A549 treated with RU486 at 1 μM for 4 hours (cell line): ENCODE data around the gene TTYH2. TPM values are rescaled to one million over a fixed set of nuclear protein-coding genes. Genes with fewer than 3 reads are reported as not detected.

Source experiments
- total RNA-seq: library from RNA; stranded (reverse); fragments of 200-300 nt; extraction: Qiagen RNA extraction; gene quantifications from 5 replicates; pipeline ENCODE4 v1.2.3, GENCODE V29; 2022; ENCODE audit warnings: low read depth

Gene TTYH2
- 1.5 to 2.0 TPM (median 1.9 TPM) in 5 replicates for total RNA-seq

GRCh38 chr17:74212913-74213791 is at the start of gene TTYH2:
Gene TTYH2, plus strand, starts transcription at chr17:74213571. Its CDS starts 17 bp downstream, at chr17:74213588.

GRCh38 chr17:74203439-74204240 is 9.7 kb upstream of the TTYH2 start, which contains the start of gene RPL38:
Gene RPL38, plus strand, starts transcription at chr17:74203678. Its CDS starts 278 bp downstream, at chr17:74203956.

DNA sequence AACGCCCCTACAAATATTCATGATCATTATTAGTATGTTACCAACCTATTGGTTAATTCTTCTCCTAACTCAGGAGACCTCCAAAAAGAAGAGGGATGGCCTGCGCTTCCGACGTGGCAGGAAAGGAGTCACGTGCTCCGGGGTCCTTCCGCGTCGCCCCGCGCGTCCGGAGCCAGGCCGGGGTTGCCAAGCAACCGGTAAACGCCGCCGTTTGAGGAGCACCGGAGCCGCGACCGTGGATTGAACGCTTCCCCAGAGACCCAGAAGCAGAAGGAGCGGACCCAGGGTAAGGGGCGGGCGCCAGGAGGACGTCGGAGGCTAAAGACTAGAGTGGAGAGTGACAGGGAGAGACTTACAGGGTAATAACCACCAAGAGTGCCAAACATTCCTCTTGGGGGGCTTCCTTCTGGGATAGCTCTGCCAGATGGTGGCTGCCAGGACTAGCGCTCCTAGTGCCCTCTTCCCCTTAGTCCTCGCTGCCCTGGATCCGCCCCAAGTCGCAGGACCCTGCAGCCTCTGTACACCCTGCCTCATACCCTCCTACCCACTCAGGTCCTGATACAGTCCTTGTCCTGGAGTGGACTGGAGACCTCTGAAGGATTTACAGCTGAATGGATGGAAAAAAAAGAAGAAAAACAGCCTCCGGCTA is 60.8 kb downstream of the TTYH2 start, which contains the start of gene DNAI2:
Gene DNAI2, plus strand, starts transcription at position 175 of the 649 bp plus-strand sequence. CDS start 7,584 bp downstream, outside the sequence.

Other genes with a start within 250 kb of the TTYH2 start
- gene RPL38, start 9.9 kb upstream of the TTYH2 start, total RNA-seq, result 2,669 to 3,560 TPM (median 2,998 TPM) in 5 replicates
- 0.09 TPM in 1 of 5 replicates, not detected in the others for gene DNAI2, start 60.7 kb downstream of the TTYH2 start, total RNA-seq
- 0.03 TPM in 1 of 5 replicates, not detected in the others for gene KIF19, start 112.7 kb downstream of the TTYH2 start, total RNA-seq
- gene BTBD17, start 148.3 kb downstream of the TTYH2 start, total RNA-seq, result not detected in 5 replicates
- gene GPR142, start 153.9 kb downstream of the TTYH2 start, total RNA-seq, result 0.07 TPM in 1 of 5 replicates, not detected in the others
- gene GPRC5C, start 218.5 kb downstream of the TTYH2 start, total RNA-seq, result 55.3 to 80.4 TPM (median 72.7 TPM) in 5 replicates